DOHH2 (cell line): ENCODE measurements around the gene MAK.

Experiments used
- EZH2phosphoT487 ChIP-seq: fragments of 200-600 bp; sonication (generic); IDR thresholded peaks from 2 replicates; pipeline ENCODE4 v1.6.1; 2017; ENCODE audit warnings: borderline replicate concordance, mild to moderate bottlenecking, antibody characterized with exemption, low read length, moderate library complexity, mixed read lengths
- TF ChIP-seq, protein P1 (sequence below): fragments of 200-600 bp; sonication (generic); IDR thresholded peaks from one replicate; pipeline ENCODE4 v1.5.1; 2014; ENCODE audit warnings: antibody characterized with exemption, mild to moderate bottlenecking, low read depth, low read length; ENCODE audit not compliant: poor library complexity, severe bottlenecking

DNA sequence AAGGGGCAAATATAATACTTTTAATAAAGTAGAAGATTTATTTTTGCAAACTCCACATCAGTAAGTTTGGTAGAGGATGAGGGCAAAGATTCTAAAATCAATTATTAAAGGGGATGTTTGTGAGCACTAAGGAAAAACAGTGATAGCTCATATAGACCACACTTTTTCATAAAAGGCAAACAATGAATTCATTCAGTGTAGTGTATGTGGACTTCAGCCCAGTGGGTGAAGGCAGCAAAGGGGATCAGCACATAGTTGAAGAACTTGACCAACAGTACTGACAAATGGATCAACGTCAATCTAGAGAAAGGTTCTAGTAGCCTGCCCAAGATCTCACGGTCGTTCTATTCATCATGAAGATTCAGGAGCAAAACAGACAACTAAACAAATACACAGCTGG, 45.3 kb downstream of the MAK start:
- TF ChIP-seq, protein P1, sequence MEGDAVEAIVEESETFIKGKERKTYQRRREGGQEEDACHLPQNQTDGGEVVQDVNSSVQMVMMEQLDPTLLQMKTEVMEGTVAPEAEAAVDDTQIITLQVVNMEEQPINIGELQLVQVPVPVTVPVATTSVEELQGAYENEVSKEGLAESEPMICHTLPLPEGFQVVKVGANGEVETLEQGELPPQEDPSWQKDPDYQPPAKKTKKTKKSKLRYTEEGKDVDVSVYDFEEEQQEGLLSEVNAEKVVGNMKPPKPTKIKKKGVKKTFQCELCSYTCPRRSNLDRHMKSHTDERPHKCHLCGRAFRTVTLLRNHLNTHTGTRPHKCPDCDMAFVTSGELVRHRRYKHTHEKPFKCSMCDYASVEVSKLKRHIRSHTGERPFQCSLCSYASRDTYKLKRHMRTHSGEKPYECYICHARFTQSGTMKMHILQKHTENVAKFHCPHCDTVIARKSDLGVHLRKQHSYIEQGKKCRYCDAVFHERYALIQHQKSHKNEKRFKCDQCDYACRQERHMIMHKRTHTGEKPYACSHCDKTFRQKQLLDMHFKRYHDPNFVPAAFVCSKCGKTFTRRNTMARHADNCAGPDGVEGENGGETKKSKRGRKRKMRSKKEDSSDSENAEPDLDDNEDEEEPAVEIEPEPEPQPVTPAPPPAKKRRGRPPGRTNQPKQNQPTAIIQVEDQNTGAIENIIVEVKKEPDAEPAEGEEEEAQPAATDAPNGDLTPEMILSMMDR: no peak
- no peak for TF ChIP-seq EZH2phosphoT487
